PC-9 (cell line): ENCODE results near the gene FBXO7.

ENCODE experiments used
- CTCF ChIP-seq: fragments of 200-600 bp; sonication (generic); conservative IDR thresholded peaks from 2 replicates; pipeline ENCODE4 v1.6.1; 2017; ENCODE audit warnings: mixed run types, antibody characterized with exemption, mild to moderate bottlenecking, moderate library complexity
- EZH2 ChIP-seq: fragments of 200-600 bp; sonication (generic); IDR thresholded peaks from 2 replicates; pipeline ENCODE4 v1.8.0; 2017; ENCODE audit warnings: antibody characterized with exemption, low read depth

GRCh38 chr22:32541481-32541880 is 66.9 kb downstream of the FBXO7 start:
- no peak for TF ChIP-seq CTCF
- no peak for TF ChIP-seq EZH2
